ENCODE measurements around the gene PI16.

The PI16 gene

DNA sequence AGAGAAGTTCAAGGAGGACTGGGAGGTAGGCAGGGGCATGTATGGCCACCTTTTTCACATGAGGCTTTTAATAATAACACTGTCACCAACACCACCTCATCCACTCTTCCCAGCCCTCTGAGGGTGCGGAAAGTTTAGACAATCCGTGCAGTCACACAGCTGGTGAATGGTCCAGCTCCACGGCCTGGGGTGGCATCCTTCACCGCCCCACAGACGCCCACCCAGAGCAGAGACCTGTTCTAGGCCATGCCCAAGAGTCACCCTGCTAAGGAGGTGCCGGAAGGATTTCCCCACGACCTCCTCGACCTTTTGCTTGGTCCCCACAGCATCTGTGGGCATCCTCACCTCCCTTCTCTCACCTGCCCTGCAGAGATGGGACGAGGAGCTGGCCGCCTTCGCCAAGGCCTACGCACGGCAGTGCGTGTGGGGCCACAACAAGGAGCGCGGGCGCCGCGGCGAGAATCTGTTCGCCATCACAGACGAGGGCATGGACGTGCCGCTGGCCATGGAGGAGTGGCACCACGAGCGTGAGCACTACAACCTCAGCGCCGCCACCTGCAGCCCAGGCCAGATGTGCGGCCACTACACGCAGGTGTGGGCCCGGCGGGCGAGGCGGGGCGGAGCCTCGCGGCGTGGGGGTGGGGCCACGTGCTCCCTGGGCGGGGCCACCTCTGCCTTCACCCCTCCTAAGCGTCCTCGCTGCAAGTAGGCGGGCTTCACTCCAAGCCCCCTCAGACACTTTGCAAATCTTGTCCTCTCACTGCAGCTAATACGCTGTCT, 4.4 kb downstream of the PI16 start:
- DNase-seq (ENCODE audit: low read depth) = no peak

DNA sequence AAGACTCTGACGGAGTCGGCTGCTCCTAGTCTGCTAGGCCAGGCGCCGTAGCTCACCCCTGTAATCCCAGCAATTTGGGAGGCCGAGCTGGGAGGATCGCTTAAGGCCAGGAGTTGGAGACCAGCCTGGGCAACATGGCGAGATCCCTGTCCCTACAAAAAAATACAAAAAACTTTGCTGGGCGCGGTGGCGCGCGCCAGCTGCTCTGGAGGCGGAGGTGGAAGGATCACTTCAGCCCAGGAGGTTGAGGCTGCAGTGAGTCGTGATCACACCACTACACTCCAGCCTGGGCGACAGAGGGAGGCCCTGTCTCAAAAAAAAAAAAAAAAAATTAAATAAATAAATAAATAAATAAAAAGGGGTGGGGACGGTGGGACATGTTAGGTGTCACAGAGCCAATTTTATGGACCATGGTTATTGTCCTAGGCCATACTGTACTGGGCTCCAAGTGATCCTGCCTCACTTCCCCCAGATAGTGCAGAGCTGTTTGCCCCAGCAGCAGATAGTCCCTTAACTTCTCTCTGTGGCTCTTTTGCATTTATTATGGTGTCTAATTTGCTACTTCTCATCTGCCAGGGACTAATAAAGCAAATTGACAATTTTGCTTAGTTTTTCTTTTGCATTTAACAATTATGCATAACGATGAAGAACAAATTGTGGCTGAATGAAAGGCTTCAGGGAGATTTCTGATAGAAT, 5.2 kb downstream of the PI16 start:
- no peak for DNase-seq (ENCODE audit: low read depth)

DNA sequence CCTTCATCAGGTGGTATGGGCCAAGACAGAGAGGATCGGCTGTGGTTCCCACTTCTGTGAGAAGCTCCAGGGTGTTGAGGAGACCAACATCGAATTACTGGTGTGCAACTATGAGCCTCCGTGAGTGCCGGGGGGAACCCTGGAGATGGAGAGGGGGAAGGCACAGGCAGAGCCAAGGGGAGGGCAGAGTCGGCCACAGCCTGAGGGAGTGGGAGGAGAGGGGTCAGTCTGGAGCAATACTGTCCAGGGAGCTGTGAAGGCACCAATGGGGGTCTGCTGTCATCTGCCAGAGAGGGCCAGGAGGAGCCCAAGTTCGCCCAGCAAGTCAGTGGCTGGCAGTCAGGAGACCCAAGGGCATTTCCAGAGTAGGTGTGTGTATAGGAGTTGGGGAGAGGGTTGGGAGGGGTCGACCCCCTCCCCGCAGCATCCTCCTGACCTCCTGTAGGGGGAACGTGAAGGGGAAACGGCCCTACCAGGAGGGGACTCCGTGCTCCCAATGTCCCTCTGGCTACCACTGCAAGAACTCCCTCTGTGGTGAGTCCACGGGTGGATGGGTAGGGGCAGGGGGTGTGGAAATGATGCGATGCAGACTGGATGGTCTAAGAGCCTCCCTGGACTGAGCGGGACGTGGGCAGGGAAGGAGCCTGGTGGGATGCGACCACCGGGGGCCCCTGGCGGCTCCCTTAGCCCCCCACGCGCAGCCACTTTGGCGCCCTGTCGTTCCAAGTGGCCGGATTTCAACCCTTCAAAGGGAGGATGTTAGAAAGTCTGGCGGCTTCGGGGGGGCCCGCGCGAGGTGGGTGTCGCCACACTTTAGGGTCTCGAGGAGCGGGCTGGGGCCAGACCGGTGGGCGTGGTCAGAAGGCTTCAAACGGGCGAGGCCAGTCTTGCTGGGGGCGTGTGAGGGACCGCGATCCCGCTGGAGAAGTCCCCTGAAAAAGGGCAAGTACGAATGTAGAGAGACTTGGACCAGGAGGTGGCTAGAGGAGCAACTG, 7.2 kb downstream of the PI16 start:
- DNase-seq (ENCODE audit: low read depth) = no peak

DNA sequence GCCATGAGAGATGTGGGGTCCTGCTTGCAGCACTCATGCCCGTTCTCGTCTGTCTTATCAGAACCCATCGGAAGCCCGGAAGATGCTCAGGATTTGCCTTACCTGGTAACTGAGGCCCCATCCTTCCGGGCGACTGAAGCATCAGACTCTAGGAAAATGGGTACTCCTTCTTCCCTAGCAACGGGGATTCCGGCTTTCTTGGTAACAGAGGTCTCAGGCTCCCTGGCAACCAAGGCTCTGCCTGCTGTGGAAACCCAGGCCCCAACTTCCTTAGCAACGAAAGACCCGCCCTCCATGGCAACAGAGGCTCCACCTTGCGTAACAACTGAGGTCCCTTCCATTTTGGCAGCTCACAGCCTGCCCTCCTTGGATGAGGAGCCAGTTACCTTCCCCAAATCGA, 8.3 kb downstream of the PI16 start:
- DNase-seq (ENCODE audit: low read depth) = peak; percentile 64

DNA sequence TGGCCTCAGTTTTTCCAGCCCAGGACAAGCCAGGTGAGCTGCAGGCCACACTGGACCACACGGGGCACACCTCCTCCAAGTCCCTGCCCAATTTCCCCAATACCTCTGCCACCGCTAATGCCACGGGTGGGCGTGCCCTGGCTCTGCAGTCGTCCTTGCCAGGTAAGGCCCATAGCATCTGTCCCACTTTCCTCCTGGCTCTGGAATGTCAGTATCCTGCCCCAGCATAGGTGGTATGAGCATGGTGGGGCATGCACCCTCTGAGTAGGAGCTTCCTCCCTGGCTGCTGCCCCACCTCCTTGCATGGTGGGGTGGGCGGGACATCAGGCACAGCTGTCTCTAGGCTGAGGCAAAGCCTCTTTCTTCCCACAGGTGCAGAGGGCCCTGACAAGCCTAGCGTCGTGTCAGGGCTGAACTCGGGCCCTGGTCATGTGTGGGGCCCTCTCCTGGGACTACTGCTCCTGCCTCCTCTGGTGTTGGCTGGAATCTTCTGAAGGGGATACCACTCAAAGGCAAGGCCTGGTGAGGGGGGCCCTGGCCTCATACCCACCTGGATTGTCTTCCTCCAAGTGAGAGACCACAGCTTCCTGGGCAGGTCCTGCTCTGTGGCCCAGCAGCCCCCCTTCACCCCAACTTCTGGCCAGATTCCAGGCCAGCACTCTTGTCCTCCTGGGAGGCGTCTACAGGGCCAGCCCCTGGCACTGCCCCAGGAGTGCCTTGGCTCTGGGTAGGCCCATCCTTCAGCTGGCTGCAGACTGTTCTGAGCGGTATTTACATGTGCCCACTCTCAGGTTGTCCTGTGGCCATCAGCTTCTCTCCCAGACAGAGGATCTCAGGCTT, 9.1 kb downstream of the PI16 start:
- DNase-seq (ENCODE audit: low read depth) = peak; percentile 27

DNA sequence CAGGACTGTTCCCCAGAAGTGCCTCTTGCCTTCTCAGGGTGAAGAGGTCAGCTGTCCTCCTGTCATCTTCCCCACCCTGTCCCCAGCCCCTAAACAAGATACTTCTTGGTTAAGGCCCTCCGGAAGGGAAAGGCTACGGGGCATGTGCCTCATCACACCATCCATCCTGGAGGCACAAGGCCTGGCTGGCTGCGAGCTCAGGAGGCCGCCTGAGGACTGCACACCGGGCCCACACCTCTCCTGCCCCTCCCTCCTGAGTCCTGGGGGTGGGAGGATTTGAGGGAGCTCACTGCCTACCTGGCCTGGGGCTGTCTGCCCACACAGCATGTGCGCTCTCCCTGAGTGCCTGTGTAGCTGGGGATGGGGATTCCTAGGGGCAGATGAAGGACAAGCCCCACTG, 9.8 kb downstream of the PI16 start:
- no peak for DNase-seq (ENCODE audit: low read depth)

DNA sequence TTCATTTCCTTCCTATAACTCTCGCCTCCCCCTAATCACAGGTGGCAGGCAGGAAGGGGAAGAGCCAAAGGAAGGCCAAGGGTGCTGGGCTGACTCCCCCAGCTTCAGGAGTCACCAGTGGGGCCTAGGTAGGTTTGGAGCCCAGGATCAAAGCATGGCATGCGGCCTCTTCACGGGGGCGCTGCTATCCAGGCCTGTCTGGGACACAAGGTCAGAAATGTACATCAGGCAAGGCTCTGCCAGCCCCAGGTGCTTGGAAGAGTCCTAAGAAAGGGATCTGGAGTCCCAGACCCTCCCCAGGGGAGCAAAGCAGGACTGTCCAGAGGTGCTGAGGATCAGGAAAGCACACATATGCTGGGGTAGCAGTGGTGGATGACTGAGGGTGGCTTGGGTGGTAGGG, 10.4 kb downstream of the PI16 start:
- DNase-seq (ENCODE audit: low read depth) = no peak

DNA sequence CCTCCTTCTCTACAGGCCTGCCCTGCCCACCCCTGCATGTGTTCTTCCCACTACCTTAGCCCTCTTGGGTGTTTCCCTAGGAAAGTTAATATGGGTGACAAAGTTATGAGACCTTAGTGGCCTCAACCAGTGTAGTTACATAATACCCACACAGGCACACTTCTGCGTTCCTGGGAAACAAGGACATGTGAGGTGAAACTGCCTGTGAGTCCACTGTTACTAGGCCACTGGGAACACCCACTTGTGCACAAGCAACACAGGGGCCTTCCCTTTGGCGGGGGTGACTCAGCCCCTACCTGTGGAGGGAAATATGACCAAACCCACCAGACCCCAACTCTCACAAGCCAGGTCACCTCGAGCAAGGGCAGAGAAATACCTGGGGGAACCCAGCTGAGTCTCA, 12.8 kb downstream of the PI16 start:
- no peak for DNase-seq (ENCODE audit: low read depth)

DNA sequence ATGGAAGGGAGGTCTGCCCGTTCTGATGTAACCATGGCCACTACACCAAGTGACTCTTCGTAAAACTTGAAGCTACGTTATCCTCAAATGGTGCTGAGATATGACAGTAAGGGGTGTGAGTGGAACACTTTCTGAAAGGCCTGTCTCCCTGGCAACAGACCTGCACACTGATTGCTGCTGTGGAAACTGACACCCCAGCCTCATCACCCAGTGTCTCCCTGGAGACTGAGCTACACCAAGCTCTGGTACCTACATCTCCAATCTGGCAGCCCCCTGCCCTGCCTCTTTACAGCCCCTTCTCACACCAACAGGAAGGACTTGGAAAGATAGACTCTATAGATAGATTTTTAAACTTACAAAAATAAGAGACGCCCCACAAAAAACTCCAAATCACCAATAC, 13.2 kb downstream of the PI16 start:
- DNase-seq (ENCODE audit: low read depth) = no peak

DNA sequence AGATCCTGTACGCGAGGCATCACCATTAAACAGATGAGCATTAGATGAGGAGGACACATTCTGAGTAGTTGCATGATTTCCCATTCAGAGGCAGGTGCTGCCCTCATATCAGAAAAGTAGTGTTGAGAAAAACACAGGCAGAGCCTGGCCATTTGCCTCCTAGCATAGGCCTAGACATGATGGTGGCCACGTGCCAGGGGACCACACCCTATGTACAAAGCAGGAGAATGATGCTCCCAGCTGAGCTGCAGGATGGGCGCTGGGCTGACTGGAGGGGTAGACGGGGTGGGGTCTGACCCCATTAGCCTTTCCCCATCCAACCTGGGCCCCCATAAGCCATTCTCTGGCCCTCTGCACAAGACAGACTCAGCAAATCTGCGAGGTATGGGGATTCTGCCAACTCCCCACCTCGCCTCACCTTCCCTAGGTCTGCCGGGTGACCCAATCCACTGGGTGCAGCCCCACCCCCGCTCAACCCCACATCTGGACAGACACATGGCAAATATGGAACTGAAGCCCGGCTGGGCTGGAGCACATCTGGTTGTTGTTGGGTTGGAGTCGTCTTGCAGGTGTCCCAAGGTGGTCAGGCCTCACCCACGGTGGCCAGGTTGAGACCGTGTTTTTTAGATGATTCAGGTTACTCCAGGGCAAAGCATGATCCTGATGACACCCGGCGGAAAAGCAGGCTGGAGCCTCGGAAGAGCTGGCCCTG, 13.9 kb downstream of the PI16 start:
- DNase-seq (ENCODE audit: low read depth) = no peak

DNA sequence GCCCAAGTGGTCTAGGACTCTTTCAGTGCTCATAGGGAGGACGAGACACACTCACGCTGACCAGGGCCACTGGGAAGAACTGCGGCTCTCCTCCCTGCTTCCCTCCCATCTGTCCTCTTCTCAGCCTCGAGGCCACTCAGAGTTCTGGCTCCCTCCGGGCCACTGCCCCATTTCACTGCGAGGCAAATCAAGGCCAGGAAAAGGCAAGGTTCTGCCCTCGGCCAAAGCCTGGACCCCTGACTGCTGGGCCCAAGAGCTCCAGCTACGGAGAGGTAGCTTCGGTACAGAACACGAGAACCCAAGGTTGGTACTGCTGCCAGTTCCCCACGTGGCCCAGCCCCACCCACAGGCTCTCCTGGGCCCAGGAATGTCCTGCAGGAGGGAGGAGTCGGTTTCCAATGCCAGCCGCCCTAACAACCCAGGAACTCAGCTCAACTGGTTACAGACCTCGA, 14.7 kb downstream of the PI16 start:
- DNase-seq (ENCODE audit: low read depth) = no peak

DNA sequence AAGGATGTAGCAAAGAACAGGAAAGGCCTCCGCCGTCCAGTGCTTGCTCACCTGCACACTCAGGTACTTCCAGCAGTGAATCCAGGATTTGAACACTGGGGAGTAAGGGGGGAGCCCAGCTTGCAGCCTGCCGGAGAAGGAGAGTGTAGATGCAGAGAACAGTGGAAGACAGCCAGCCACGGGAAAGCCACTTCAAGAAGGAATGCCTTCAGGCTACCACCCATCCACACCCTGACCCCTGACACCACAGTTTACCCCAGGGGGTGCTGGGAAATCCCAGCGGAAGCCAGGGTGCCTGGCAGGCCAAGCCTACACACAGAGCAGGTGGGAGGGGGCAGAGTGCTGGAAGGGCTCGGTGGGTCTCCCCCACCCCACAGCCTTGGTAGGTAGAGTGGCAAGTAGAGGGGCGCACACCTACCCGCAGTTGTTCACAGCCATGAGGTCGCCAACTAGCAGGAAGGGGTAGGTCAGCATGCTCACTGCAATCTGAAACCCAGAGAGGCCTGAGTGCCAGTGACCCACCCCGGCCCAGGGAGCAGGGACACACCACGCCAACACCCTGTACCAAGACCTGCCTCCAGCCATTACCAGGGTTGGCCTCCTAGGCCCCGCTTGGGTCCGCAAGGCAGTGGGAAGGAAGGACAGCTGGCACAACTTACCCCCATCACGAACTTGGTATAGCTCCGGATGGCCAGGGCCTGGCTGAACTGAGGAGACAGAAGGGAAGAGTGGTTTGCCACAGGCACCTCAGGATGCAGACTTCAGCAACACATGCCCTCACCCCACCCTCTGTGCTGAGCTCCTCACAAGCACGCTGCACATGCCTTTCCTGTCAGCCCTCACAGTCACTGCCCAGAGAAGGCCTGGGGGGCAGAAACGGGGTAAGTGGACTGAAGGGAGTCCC, 15.7 kb downstream of the PI16 start:
- DNase-seq (ENCODE audit: low read depth) = no peak

DNA sequence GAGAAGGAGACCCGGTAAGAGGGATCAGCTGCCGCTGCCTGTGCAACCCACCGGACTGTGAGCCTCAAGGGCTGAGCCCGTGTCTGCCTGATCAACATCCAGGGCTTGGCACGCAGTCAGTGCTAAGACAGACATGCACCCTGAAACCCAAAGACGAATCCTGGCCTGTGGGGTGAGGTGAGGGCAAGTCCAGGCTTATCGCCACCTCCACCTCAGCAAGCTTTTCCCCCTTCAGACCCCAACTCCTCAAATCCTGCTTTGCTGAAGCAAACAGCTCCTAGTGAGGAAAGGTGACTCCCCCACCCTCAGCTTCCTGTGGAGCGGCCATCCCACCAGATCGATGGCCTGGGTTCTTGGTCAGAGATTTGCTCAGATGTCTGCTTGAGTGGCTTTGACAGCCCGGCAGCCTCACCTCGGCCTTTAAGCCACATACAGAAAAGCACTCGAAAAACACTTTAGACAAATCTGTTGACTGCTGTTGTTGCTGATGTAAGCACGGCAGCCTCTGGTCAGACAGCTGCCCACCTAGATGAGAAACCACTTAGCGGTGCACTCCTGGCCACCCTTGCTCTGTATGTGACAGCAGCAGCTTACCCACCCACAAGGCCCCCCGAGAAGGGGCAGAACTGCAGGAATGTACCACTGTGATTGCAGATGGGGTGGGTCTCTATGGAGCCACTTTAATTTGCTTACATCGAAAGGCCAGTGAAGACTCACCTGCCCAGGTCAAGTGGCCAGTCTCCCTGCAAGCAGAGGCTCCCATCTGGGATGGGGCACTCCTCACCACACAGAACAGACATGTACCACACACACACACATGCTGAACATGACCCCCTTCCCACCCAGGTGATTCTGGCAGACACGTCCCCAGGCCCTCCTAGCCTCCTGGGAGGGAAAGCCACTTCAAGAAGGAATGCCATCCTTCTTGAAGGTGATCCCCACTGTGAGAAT, 16.6 kb downstream of the PI16 start:
- no peak for DNase-seq (ENCODE audit: low read depth)

DNA sequence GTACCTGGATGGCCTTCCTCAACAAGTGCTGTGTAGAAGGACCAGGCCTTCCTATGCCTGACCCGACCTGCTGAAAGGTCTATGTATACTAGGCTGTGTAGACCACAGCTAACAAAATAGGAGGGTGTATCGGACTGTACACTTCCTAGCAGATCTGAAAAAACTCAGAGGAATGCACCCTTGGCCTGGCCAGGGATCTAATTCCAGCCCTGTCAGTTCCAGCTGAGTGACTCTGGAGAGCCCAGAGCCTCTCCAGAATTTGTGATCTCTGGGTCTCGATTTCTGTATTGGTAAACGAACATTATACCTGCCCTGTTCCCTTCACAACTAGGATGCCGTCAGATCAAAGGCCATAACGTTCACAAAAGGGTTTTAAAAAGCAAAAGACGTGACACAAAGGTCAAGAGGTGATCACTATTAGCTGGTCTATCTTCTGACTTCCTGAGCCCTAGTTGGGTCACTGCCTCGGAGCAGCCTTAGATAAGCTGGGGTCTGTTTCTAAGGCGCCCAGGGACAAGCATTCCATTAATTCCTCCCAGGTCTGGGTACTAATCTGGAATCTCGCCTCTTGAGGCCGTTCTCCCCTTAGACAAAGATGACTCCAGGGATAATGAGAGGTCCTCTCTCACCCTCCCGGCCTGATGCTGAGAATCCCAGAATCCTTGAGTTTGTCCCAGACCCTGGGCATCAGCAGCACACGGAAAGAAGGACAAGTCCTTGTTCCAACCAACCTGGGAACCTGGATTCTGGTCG, 17.6 kb downstream of the PI16 start:
- DNase-seq (ENCODE audit: low read depth) = no peak

DNA sequence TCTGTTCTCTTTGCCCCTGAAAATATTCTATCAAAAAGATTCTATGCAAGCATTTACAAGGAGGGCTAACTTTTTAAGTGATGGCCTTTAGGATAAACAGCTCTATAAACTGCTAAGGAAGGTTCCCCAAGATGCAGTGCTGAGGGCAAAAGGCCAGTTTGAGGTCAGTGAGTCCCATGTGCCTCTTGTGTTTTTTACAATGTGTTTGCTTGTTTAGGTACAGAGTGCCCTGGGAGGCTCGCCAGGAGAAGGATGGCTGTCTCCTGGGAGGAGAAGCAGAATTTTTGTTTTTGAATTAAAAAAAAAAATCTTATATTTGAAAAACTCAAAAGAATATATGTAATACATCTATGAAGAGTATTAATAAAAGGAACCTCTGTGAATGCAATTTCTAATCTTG, 18.7 kb downstream of the PI16 start:
- no peak for DNase-seq (ENCODE audit: low read depth)

DNA sequence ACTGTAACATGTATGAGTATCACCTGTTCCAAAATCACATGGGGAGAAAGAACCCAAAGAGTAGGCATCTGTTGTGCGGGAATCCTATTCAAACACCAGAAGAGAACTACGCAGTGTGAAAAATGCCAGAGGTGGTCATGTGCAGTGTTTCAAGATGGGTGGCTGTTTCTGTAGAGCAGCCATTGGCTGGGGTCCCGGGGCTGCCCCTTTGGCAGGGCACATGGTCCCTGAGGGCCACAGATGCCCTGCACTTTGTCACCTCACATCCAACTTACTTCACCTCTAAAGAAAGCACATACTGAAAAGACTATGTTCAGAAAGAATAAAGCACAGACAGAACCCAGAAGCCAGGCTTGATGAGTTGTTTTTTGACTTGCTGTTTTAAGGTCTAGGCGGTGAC, 19.1 kb downstream of the PI16 start:
- DNase-seq (ENCODE audit: low read depth) = no peak

DNA sequence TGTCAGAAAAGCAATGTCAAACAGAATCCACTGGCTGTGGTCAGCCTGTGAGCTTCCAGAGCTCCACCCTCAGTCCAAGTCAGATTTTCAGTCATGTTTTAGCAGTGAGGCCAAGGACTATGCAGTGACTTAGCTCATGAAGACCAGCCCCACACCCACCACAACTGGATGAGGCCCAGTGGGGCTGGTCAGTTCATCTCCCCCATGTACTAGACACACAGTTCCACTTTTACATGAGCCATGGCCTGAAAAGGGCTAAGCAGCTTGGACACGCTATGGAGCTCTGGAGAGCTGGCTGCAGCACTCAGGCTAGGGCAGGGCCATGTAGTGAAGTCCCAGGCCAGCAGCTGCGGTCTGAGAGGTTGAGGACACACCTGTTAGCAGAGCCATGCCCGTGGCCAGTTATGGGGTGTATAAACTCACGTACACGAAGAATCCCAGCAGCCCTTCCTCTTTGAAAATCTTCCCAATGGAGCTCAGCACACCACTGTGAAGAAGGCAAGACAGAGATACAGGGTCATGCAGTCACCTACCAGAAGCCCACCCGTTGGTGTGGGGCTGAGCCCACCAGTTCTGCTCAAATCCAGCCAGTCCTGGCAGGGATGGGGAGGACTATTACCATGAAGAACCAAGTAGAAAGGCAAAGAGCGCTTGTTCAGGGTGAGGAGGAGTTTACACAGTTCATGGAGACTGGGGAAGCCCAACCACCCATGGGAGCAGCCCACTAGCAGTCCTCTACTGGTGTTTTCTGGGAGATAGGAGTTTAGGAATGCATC, 20.9 kb downstream of the PI16 start:
- DNase-seq (ENCODE audit: low read depth) = no peak

Measured in activated T-cell treated with anti-CD3 and anti-CD28 coated beads for 1 hour (primary cell).